ENCODE measurements around the gene E2F1. TPM values are rescaled to one million over a fixed set of nuclear protein-coding genes. Genes with fewer than 3 reads are reported as not detected.

Gene E2F1
- total RNA-seq, 2 donors from 2014 or later = 26.9 to 33.7 TPM

GRCh38 chr20:33716498-33716897 lies 30.3 kb upstream of the E2F1 start:
- Mint-ChIP-seq H3K27ac (no peak overlapping the region), H3K4me3 (no peak overlapping the region), H3K9me3 (peaks cover 3% of the 10 kb centered on the region), H3K27me3 (ENCODE audit: insufficient read depth) (peaks cover 2% of the 10 kb centered on the region), H3K36me3 (ENCODE audit: low read depth) (no peaks in the 10 kb centered on the region), H3K4me1 (no peaks in the 10 kb centered on the region)
- Histone ChIP-seq H3K4me3 (ENCODE audit: low read length) (no peak overlapping the region), H3K36me3 (ENCODE audit: control insufficient read depth, insufficient read depth, low read length) (no peaks in the 10 kb centered on the region), H3K4me1 (ENCODE audit: control insufficient read depth, insufficient read depth, low read length) (no peaks in the 10 kb centered on the region), H3K27me3 (ENCODE audit: control insufficient read depth, insufficient read depth, low read length, poor library complexity, severe bottlenecking) (no peaks in the 10 kb centered on the region), H3K9me3 (ENCODE audit: control insufficient read depth, low read length) (no peaks in the 10 kb centered on the region), H3K27ac (ENCODE audit: low read depth, low read length) (no peak overlapping the region), H3K9ac (ENCODE audit: extremely low read depth, low read length, poor library complexity, severe bottlenecking) (no peak overlapping the region)
- DNase-seq = no peak
- TF ChIP-seq CTCF (conservative IDR thresholded peaks at IDR 0.05) = no peak
- 81 to 100% methylated on average over 1 of the region's 2 CpGs for WGBS, 2 experiments (ENCODE audit: insufficient coverage in 1 of 2, insufficient read length in 1 of 2)

GRCh38 chr20:33713865-33714367 lies 27.7 kb upstream of the E2F1 start:
- H3K36me3 ChIP-seq (ENCODE audit: control insufficient read depth, insufficient read depth, low read length) = no peaks in the 10 kb centered on the region
- no peaks in the 10 kb centered on the region for H3K4me1 Mint-ChIP-seq
- no peak overlapping the region for H3K4me3 ChIP-seq (ENCODE audit: low read length)
- WGBS, 2 experiments (ENCODE audit: insufficient coverage in 1 of 2, insufficient read length in 1 of 2) = 91 to 95% methylated on average over 8 to 10 of the region's 10 CpGs
- no peaks in the 10 kb centered on the region for H3K27me3 ChIP-seq (ENCODE audit: control insufficient read depth, insufficient read depth, low read length, poor library complexity, severe bottlenecking)
- no peak overlapping the region for H3K4me3 Mint-ChIP-seq
- TF ChIP-seq CTCF (conservative IDR thresholded peaks at IDR 0.05) = no peak
- no peaks in the 10 kb centered on the region for H3K36me3 Mint-ChIP-seq (ENCODE audit: low read depth)
- no peaks in the 10 kb centered on the region for H3K27me3 Mint-ChIP-seq (ENCODE audit: insufficient read depth)
- H3K27ac ChIP-seq (ENCODE audit: low read depth, low read length) = no peak overlapping the region
- H3K4me1 ChIP-seq (ENCODE audit: control insufficient read depth, insufficient read depth, low read length) = no peaks in the 10 kb centered on the region
- no peaks in the 10 kb centered on the region for H3K9me3 ChIP-seq (ENCODE audit: control insufficient read depth, low read length)
- H3K27ac Mint-ChIP-seq = no peak overlapping the region
- no peaks in the 10 kb centered on the region for H3K9me3 Mint-ChIP-seq
- H3K9ac ChIP-seq (ENCODE audit: extremely low read depth, low read length, poor library complexity, severe bottlenecking) = no peak overlapping the region
- DNase-seq = no peak

GRCh38 chr20:33711446-33711738 lies 25.2 kb upstream of the E2F1 start:
- Histone ChIP-seq H3K4me3 (ENCODE audit: low read length) (no peak overlapping the region), H3K27ac (ENCODE audit: low read depth, low read length) (no peak overlapping the region), H3K4me1 (ENCODE audit: control insufficient read depth, insufficient read depth, low read length) (no peaks in the 10 kb centered on the region), H3K36me3 (ENCODE audit: control insufficient read depth, insufficient read depth, low read length) (no peaks in the 10 kb centered on the region), H3K27me3 (ENCODE audit: control insufficient read depth, insufficient read depth, low read length, poor library complexity, severe bottlenecking) (no peaks in the 10 kb centered on the region), H3K9ac (ENCODE audit: extremely low read depth, low read length, poor library complexity, severe bottlenecking) (no peak overlapping the region), H3K9me3 (ENCODE audit: control insufficient read depth, low read length) (no peaks in the 10 kb centered on the region)
- no peaks in the 10 kb centered on the region for H3K27me3 Mint-ChIP-seq (ENCODE audit: insufficient read depth)
- no peak overlapping the region for H3K4me3 Mint-ChIP-seq
- no peak for DNase-seq
- no peaks in the 10 kb centered on the region for H3K9me3 Mint-ChIP-seq
- no peak overlapping the region for H3K27ac Mint-ChIP-seq
- 33% methylated on average over 1 of the region's 1 CpG; no CpG with 5 or more reads in 1 of the 2 experiments for WGBS, 2 experiments (ENCODE audit: insufficient coverage in 1 of 2, insufficient read length in 1 of 2)
- H3K36me3 Mint-ChIP-seq (ENCODE audit: low read depth) = no peaks in the 10 kb centered on the region
- no peaks in the 10 kb centered on the region for H3K4me1 Mint-ChIP-seq
- no peak for TF ChIP-seq CTCF (conservative IDR thresholded peaks at IDR 0.05)
